Measurements from ENCODE around the gene LRRC74A.

GRCh38 chr14:76881348-76881747 lies 55.1 kb downstream of the LRRC74A start:
- TF ChIP-seq TAF1 (IDR thresholded peaks at IDR 0.05; ENCODE audit: low read depth, low read length), result no peak
- TF ChIP-seq POLR2A (IDR thresholded peaks at IDR 0.05; ENCODE audit: low read depth, low read length), result no peak
- no peak for TF ChIP-seq POLR2AphosphoS5 (IDR thresholded peaks at IDR 0.05; ENCODE audit: low read depth, low read length)
- TF ChIP-seq SPI1 (IDR thresholded peaks at IDR 0.05; ENCODE audit: low read depth, low read length), result no peak
- TF ChIP-seq POU2F2 (IDR thresholded peaks at IDR 0.05; ENCODE audit: low read depth, low read length), result no peak
- no peak for TF ChIP-seq PAX5 (IDR thresholded peaks at IDR 0.05; ENCODE audit: insufficient read depth, low read length, severe bottlenecking)
